ENCODE results near the gene CSNK2A1.
"Not testable (repeated sequence)": the region's sequence is repeated elsewhere in the genome, so short reads cannot be mapped to it uniquely, and the experiment has no call there.

CSNK2A1 gene

GRCh38 chr20:531608-532007, 12.0 kb downstream of the CSNK2A1 start:
- DNase-seq, result no peak

- no peak for DNase-seq
Measured at GRCh38 chr20:530321-530720, 13.3 kb downstream of the CSNK2A1 start.

GRCh38 chr20:528923-529604, 14.5 kb downstream of the CSNK2A1 start:
- no peak for DNase-seq

- DNase-seq, result no peak
Measured at GRCh38 chr20:527571-527886, 16.1 kb downstream of the CSNK2A1 start.

GRCh38 chr20:521860-522259, 21.7 kb downstream of the CSNK2A1 start:
- DNase-seq, result no peak

GRCh38 chr20:519999-520398, 23.6 kb downstream of the CSNK2A1 start:
- DNase-seq, result no peak

GRCh38 chr20:517221-517620, 26.4 kb downstream of the CSNK2A1 start:
- no peak for DNase-seq

GRCh38 chr20:516799-517198, 26.8 kb downstream of the CSNK2A1 start:
- no peak for DNase-seq

GRCh38 chr20:515696-516095, 27.9 kb downstream of the CSNK2A1 start:
- no peak for DNase-seq

GRCh38 chr20:513429-513828, 30.2 kb downstream of the CSNK2A1 start:
- DNase-seq, result no peak

GRCh38 chr20:510328-511057, 33.1 kb downstream of the CSNK2A1 start:
- DNase-seq, result not testable (repeated sequence)

GRCh38 chr20:508364-508787, 35.2 kb downstream of the CSNK2A1 start:
- not testable (repeated sequence) for DNase-seq

GRCh38 chr20:507761-508332, 35.7 kb downstream of the CSNK2A1 start:
- no peak for DNase-seq

- DNase-seq, result no peak
Measured at GRCh38 chr20:507006-507758, 36.4 kb downstream of the CSNK2A1 start.

- DNase-seq, result no peak
Measured at GRCh38 chr20:504632-505075, 38.9 kb downstream of the CSNK2A1 start.

- DNase-seq, result no peak
Measured at GRCh38 chr20:503048-503737, 40.4 kb downstream of the CSNK2A1 start.

GRCh38 chr20:497979-498378, 45.6 kb downstream of the CSNK2A1 start:
- DNase-seq, result no peak

GRCh38 chr20:496126-496696, 47.4 kb downstream of the CSNK2A1 start:
- DNase-seq, result no peak

GRCh38 chr20:492159-492558, 51.4 kb downstream of the CSNK2A1 start:
- no peak for DNase-seq

- no peak for DNase-seq
Measured at GRCh38 chr20:487655-488054, 55.9 kb downstream of the CSNK2A1 start.

GRCh38 chr20:483815-484644, 59.6 kb downstream of the CSNK2A1 start:
- no peak for DNase-seq

- no peak for DNase-seq
Measured at GRCh38 chr20:481167-481566, 62.4 kb downstream of the CSNK2A1 start.

Data from stimulated activated CD4-positive, alpha-beta T cell treated with anti-CD3 and anti-CD28 coated beads, Interleukin-15, amount 100 ng/mL, for 24 hours (primary cell).